ENCODE results near the gene SPTBN1.

GRCh38 chr2:54614819-54615218 lies 158.7 kb downstream of the SPTBN1 start:
- TF ChIP-seq EZH2 (IDR thresholded peaks at IDR 0.05; ENCODE audit: insufficient read depth, poor library complexity, severe bottlenecking) = no peak
- no peak for TF ChIP-seq EZH2phosphoT487 (IDR thresholded peaks at IDR 0.05; ENCODE audit: insufficient read depth, low read depth)

Measured in GM23248 (cell line).